SJSA1 (cell line): Measurements from ENCODE around the gene C2orf92. TPM values are rescaled to one million over a fixed set of nuclear protein-coding genes. Genes with fewer than 3 reads are reported as not detected.
A peak's percentile ranks its signal among the peaks of the same experiment; 100 is the strongest.

Experiments used
- DNase-seq, 2 experiments: peaks; one replicate each; pipeline ENCODE4 v3.0.0-alpha.2; 2015 to 2020; ENCODE audit warnings: low spot score in 2 of 2, low read depth in 1 of 2
- H3K27ac ChIP-seq: fragments of 250-450 bp; sonication (Bioruptor Pico); 2 replicates; pipeline ENCODE4 v1.5.1; 2020; ENCODE audit warnings: mild to moderate bottlenecking, moderate library complexity
- H3K27me3 ChIP-seq: fragments of 250-450 bp; sonication (Bioruptor Pico); replicated peaks from 2 replicates; pipeline ENCODE4 v1.5.1; 2020; ENCODE audit warnings: mild to moderate bottlenecking, moderate library complexity
- H3K36me3 ChIP-seq: fragments of 250-450 bp; sonication (Bioruptor Pico); 2 replicates; pipeline ENCODE4 v1.5.1; 2020; ENCODE audit warnings: mild to moderate bottlenecking
- H3K4me1 ChIP-seq: fragments of 250-450 bp; sonication (Bioruptor Pico); replicated peaks from 2 replicates; pipeline ENCODE4 v1.6.1; 2021; ENCODE audit warnings: mild to moderate bottlenecking
- H3K4me3 ChIP-seq: fragments of 250-450 bp; sonication (Bioruptor Pico); 2 replicates; pipeline ENCODE4 v1.5.1; 2020; ENCODE audit warnings: mild to moderate bottlenecking
- H3K9me3 ChIP-seq: fragments of 250-450 bp; sonication (Bioruptor Pico); replicated peaks from 2 replicates; pipeline ENCODE4 v1.5.1; 2020; ENCODE audit warnings: mild to moderate bottlenecking
- total RNA-seq: library from RNA; depleted of rRNA; stranded (reverse); fragments of >200 nt; shearing (Covaris generic); gene quantifications from 2 replicates; pipeline ENCODE4 v1.2.3, GENCODE V29; 2014

C2orf92 gene
- total RNA-seq, 1 experiment from 2014 or later: 0.24 TPM

GRCh38 chr2:97654791-97655190 lies 14.7 kb upstream of the C2orf92 start:
- Histone ChIP-seq H3K4me1 (peaks cover 12% of the 10 kb centered on the region), H3K9me3 (no peaks in the 10 kb centered on the region), H3K36me3 (peaks cover 42% of the 10 kb centered on the region), H3K27me3 (no peaks in the 10 kb centered on the region), H3K4me3 (no peak overlapping the region), H3K27ac (no peak overlapping the region)
- no peak for DNase-seq

- Histone ChIP-seq H3K4me3 (no peak overlapping the region), H3K4me1 (peaks cover 12% of the 10 kb centered on the region), H3K9me3 (no peaks in the 10 kb centered on the region), H3K27ac (no peak overlapping the region), H3K36me3 (peaks cover 48% of the 10 kb centered on the region), H3K27me3 (no peaks in the 10 kb centered on the region)
- DNase-seq: peak in 1 of 2 experiments; percentile 18
Observed at GRCh38 chr2:97656129-97656755, 13.3 kb upstream of the C2orf92 start.

- peak in 1 of 2 experiments; percentile 31 for DNase-seq
- H3K4me3 ChIP-seq: no peak overlapping the region
- H3K27me3 ChIP-seq: no peaks in the 10 kb centered on the region
- peaks cover 55% of the 10 kb centered on the region for H3K36me3 ChIP-seq
- no peak overlapping the region for H3K27ac ChIP-seq
- H3K4me1 ChIP-seq: peaks cover 18% of the 10 kb centered on the region
- H3K9me3 ChIP-seq: no peaks in the 10 kb centered on the region
Observed at GRCh38 chr2:97656905-97657587, 12.5 kb upstream of the C2orf92 start.

- Histone ChIP-seq H3K36me3 (peaks cover 55% of the 10 kb centered on the region), H3K27ac (no peak overlapping the region), H3K4me1 (peaks cover 24% of the 10 kb centered on the region), H3K4me3 (no peak overlapping the region), H3K9me3 (no peaks in the 10 kb centered on the region), H3K27me3 (no peaks in the 10 kb centered on the region)
- DNase-seq: peak in 1 of 2 experiments; percentile 37
Observed at GRCh38 chr2:97657986-97658690, 11.4 kb upstream of the C2orf92 start.

- DNase-seq: no peak
- Histone ChIP-seq H3K9me3 (no peaks in the 10 kb centered on the region), H3K4me3 (no peak overlapping the region), H3K27ac (no peak overlapping the region), H3K27me3 (no peaks in the 10 kb centered on the region), H3K4me1 (peaks cover 20% of the 10 kb centered on the region), H3K36me3 (peaks cover 59% of the 10 kb centered on the region)
Observed at GRCh38 chr2:97658691-97659157, 10.8 kb upstream of the C2orf92 start.

GRCh38 chr2:97659256-97660043 lies 10.1 kb upstream of the C2orf92 start:
- Histone ChIP-seq H3K9me3 (no peaks in the 10 kb centered on the region), H3K27ac (no peak overlapping the region), H3K4me1 (peaks cover 13% of the 10 kb centered on the region), H3K4me3 (no peak overlapping the region), H3K27me3 (no peaks in the 10 kb centered on the region), H3K36me3 (peaks cover 53% of the 10 kb centered on the region)
- DNase-seq: no peak

- Histone ChIP-seq H3K9me3 (no peaks in the 10 kb centered on the region), H3K4me3 (no peak overlapping the region), H3K27ac (no peak overlapping the region), H3K4me1 (peaks cover 18% of the 10 kb centered on the region), H3K36me3 (peaks cover 53% of the 10 kb centered on the region), H3K27me3 (no peaks in the 10 kb centered on the region)
- no peak for DNase-seq
Observed at GRCh38 chr2:97660044-97660774, 9.3 kb upstream of the C2orf92 start.

GRCh38 chr2:97660775-97661389 lies 8.6 kb upstream of the C2orf92 start:
- Histone ChIP-seq H3K9me3 (no peaks in the 10 kb centered on the region), H3K36me3 (peaks cover 53% of the 10 kb centered on the region), H3K4me1 (peaks cover 18% of the 10 kb centered on the region), H3K27me3 (no peaks in the 10 kb centered on the region), H3K27ac (no peak overlapping the region), H3K4me3 (no peak overlapping the region)
- peak in 1 of 2 experiments; percentile 37 for DNase-seq

GRCh38 chr2:97661927-97662326 lies 7.6 kb upstream of the C2orf92 start:
- no peak overlapping the region for H3K4me3 ChIP-seq
- H3K27ac ChIP-seq: no peak overlapping the region

GRCh38 chr2:97662386-97662894 lies 7.1 kb upstream of the C2orf92 start:
- no peak for DNase-seq
- no peaks in the 10 kb centered on the region for H3K9me3 ChIP-seq
- peaks cover 18% of the 10 kb centered on the region for H3K4me1 ChIP-seq
- peaks cover 40% of the 10 kb centered on the region for H3K36me3 ChIP-seq
- no peaks in the 10 kb centered on the region for H3K27me3 ChIP-seq
- peak overlapping the region; percentile 91 for H3K4me3 ChIP-seq
- H3K27ac ChIP-seq: peak overlapping the region; percentile 91

More at GRCh38 chr2:97661927-97662326, 7.6 kb upstream of the C2orf92 start:
- Histone ChIP-seq H3K9me3 (no peaks in the 10 kb centered on the region), H3K27me3 (no peaks in the 10 kb centered on the region), H3K4me1 (peaks cover 18% of the 10 kb centered on the region), H3K36me3 (peaks cover 45% of the 10 kb centered on the region)
- DNase-seq: peak in 1 of 2 experiments; percentile 20

- peaks cover 18% of the 10 kb centered on the region for H3K4me1 ChIP-seq
- H3K9me3 ChIP-seq: no peaks in the 10 kb centered on the region
- peaks cover 34% of the 10 kb centered on the region for H3K36me3 ChIP-seq
- H3K4me3 ChIP-seq: peak overlapping the region; percentile 91
- H3K27ac ChIP-seq: peak overlapping the region; percentile 91
- H3K27me3 ChIP-seq: no peaks in the 10 kb centered on the region
- peak; percentile 86 to 92 for DNase-seq
Observed at GRCh38 chr2:97662895-97663625, 6.5 kb upstream of the C2orf92 start.

- Histone ChIP-seq H3K36me3 (peaks cover 29% of the 10 kb centered on the region), H3K4me3 (peak overlapping the region; percentile 91), H3K27ac (peak overlapping the region; percentile 91), H3K9me3 (no peaks in the 10 kb centered on the region), H3K4me1 (peaks cover 18% of the 10 kb centered on the region), H3K27me3 (no peaks in the 10 kb centered on the region)
- no peak for DNase-seq
Observed at GRCh38 chr2:97663626-97663961, 5.9 kb upstream of the C2orf92 start.
